Esophagus (tissue), 2 donors: ENCODE measurements around the gene MORN3. TPM values are rescaled to one million over a fixed set of nuclear protein-coding genes. Genes with fewer than 3 reads are reported as not detected.

Experiments
- H3K27ac ChIP-seq, 2 donors: one replicate each; pipeline ENCODE4 v1.5.1; 2013; ENCODE audit warnings: low read depth in 2 of 2, mild to moderate bottlenecking in 2 of 2, inconsistent platforms in 1 of 2, low read length in 1 of 2, moderate library complexity in 1 of 2
- H3K27me3 ChIP-seq, 2 donors: one replicate each; pipeline ENCODE4 v1.6.1; 2013; ENCODE audit warnings: low read length in 2 of 2, control low read depth in 1 of 2, mild to moderate bottlenecking in 1 of 2; ENCODE audit not compliant: insufficient read depth in 2 of 2, control insufficient read depth in 1 of 2
- H3K36me3 ChIP-seq, 2 donors: one replicate each; pipeline ENCODE4 v1.6.1; 2013; ENCODE audit warnings: low read length in 1 of 2; ENCODE audit not compliant: control insufficient read depth in 2 of 2, insufficient read depth in 2 of 2
- H3K4me1 ChIP-seq, 2 donors: one replicate each; pipeline ENCODE4 v1.6.1; 2013; ENCODE audit warnings: low read length in 1 of 2; ENCODE audit not compliant: control insufficient read depth in 2 of 2, insufficient read depth in 2 of 2
- H3K4me3 ChIP-seq, 2 donors: one replicate each; pipeline ENCODE4 v1.5.1; 2013; ENCODE audit warnings: low read length in 2 of 2, mild to moderate bottlenecking in 2 of 2, low read depth in 1 of 2, moderate library complexity in 1 of 2
- H3K9me3 ChIP-seq, 2 donors: one replicate each; pipeline ENCODE4 v1.6.1; 2013; ENCODE audit warnings: mild to moderate bottlenecking in 2 of 2, low read depth in 1 of 2, low read length in 1 of 2, moderate library complexity in 1 of 2; ENCODE audit not compliant: control insufficient read depth in 2 of 2, insufficient read depth in 1 of 2
- WGBS, 2 donors: extraction: QIAGEN DNeasy Blood & Tissue Kit; methylation state at CpG; one replicate each; pipeline ENCODE4 v1.1.7; 2013; 5-methylcytosine and 5-hydroxymethylcytosine counted together
- polyA plus RNA-seq, 2 donors: library from polyadenylated mRNA; stranded (reverse); fragments of 200-250 nt; gene quantifications; one replicate each; pipeline ENCODE4 v1.2.3, GENCODE V29; 2013
- donor health status: healthy with polysubstance abuse.
- donor health status: Bipolar disorder and iron deficiency.

MORN3 gene
- polyA plus RNA-seq, 2 donors: 0.12 to 0.13 TPM

DNA sequence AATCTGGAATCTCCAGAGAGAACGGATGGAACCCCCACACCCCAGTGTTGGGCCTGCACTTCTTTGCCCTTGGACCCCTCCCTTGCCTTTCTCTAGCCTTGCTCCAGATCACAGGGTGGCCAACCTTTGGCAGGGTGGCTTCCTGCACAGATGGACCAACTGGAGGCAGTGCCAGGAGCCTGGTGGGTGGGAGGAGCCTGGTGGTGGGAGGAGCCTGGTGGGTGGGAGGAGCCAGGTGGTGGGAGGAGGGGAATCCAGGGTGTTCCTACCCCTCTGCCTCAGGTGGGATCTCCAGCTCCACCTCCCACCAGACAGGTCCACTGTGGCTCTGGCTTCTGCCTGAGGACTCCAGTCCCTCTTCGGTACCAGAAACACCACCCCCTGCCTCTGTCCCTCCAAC lies 58.1 kb downstream of the MORN3 start:
- Histone ChIP-seq H3K36me3 (no peaks in the 10 kb centered on the region), H3K27me3 (no peaks in the 10 kb centered on the region), H3K4me3 (no peak overlapping the region), H3K27ac (peak overlapping the region in 1 of 2 donors; percentile 61), H3K9me3 (no peaks in the 10 kb centered on the region), H3K4me1 (peaks cover 0 to 2% of the 10 kb centered on the region in 2 donors)
- WGBS, 2 donors: 84 to 88% methylated on average over 2 of the region's 2 CpGs

DNA sequence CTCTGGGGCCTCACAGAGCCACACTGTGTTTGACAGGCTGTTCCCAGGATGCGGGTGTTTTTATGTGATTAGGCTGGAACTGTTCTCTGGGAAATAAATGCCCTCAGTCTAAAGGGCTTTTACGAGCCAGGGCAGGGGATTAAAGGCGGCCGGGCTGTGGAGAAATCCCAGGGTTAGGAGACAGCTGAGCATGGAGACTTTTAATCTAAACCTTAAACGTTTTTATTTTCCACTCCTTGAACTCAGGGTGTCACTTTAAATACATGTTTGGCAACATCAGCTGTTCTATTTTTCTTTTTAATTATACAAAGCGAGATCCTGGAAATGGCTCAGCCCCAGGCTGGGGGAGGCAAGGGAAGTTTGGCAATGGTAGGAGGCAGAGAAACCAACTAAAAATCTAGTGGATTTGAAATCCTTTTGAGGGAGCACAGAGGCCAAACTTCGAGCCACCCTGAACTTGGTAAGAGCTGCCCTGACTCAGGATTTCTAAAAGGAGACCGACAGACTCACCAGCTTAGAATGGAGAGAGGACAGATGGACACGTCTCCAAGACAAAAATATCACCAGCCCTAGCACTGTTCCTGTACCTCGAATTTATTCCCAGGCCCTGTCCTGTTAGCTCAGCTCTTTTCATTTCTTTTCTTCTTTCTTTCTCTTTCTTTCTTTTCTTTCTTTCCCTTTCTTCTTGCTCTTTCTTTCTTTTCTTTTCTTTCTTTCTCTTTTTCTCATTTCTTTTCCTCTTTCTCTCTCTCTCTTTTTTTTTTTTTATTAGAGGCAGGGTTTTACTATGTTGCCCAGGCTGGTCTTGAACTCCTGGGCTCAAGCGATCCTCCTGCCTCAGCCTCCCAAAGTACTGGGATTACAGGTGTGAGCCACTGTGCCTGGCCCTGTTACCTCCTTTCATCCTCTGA lies 59.0 kb downstream of the MORN3 start:
- 28 to 33% methylated on average over 11 of the region's 11 CpGs for WGBS, 2 donors
- Histone ChIP-seq H3K27me3 (no peaks in the 10 kb centered on the region), H3K9me3 (no peaks in the 10 kb centered on the region), H3K36me3 (no peaks in the 10 kb centered on the region), H3K4me1 (peaks cover 0 to 2% of the 10 kb centered on the region in 2 donors), H3K4me3 (no peak overlapping the region), H3K27ac (peak overlapping the region; percentile 47 to 61)

DNA sequence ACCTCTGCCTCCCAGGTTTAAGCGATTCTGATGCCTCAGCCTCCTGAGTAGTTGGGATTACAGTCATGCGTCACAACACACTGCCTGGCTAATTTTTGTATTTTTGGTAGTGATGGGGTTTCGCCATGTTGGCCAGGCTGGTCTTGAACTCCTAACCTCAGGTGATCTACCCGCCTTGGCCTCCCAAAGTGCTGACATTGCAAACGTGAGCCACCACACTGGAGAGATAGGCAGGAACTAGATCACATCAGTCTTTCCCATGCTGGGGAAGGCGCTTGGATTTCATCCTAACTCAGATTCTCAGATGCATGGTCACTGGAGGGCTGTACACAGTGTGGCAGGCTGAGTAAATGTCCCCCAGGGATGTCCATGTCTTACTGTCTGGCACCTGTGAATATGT lies 61.2 kb downstream of the MORN3 start:
- WGBS, 2 donors: 90 to 91% methylated on average over 6 of the region's 6 CpGs
- Histone ChIP-seq H3K27me3 (no peaks in the 10 kb centered on the region), H3K27ac (no peak overlapping the region), H3K9me3 (no peaks in the 10 kb centered on the region), H3K4me1 (peaks cover 0 to 2% of the 10 kb centered on the region in 2 donors), H3K4me3 (no peak overlapping the region), H3K36me3 (no peaks in the 10 kb centered on the region)

DNA sequence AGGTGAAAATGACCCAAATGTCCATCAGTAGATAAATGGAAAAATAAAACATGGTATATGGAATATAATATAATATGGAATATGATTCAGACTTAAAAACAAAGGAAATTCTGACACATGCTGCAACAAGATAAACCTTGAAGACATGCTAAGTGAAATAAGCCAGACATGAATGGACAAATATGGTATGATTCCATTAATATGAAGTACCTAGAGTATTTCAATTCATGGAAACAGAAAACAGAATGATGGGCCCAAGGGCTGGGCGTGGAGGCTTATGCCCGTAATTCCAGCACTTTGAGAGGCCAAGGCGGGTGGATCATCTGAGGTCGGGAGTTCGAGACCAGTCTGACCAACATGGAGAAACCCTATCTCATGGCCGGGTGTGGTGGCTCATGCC lies 65.9 kb downstream of the MORN3 start:
- WGBS, 2 donors: 67 to 71% methylated on average over 6 of the region's 6 CpGs
- H3K27me3 ChIP-seq: no peaks in the 10 kb centered on the region
- no peak overlapping the region for H3K4me3 ChIP-seq
- H3K27ac ChIP-seq: no peak overlapping the region
- no peaks in the 10 kb centered on the region for H3K9me3 ChIP-seq
- no peaks in the 10 kb centered on the region for H3K4me1 ChIP-seq
- no peaks in the 10 kb centered on the region for H3K36me3 ChIP-seq

DNA sequence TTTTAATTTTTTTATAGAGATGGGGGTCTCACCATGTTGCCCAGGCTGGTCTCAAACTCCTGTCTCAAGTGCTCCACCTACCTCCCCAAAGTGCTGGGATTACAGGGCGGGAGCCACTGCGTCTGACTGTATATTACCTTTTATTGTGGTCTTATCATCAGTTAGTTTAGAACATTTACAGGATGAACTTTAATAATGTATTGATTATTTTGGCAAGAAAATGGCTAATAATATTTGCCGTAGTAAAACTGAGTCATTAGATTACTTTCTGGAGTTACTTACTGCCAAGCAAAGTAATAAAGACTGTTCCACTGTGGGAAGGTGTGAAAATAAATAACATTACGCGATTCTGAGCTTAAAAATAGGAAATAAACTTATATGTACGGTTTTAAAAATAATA lies 66.7 kb downstream of the MORN3 start:
- Histone ChIP-seq H3K4me3 (no peak overlapping the region), H3K27ac (no peak overlapping the region), H3K36me3 (no peaks in the 10 kb centered on the region), H3K9me3 (no peaks in the 10 kb centered on the region), H3K4me1 (no peaks in the 10 kb centered on the region), H3K27me3 (no peaks in the 10 kb centered on the region)
- WGBS, 2 donors: 85 to 87% methylated on average over 6 of the region's 6 CpGs

DNA sequence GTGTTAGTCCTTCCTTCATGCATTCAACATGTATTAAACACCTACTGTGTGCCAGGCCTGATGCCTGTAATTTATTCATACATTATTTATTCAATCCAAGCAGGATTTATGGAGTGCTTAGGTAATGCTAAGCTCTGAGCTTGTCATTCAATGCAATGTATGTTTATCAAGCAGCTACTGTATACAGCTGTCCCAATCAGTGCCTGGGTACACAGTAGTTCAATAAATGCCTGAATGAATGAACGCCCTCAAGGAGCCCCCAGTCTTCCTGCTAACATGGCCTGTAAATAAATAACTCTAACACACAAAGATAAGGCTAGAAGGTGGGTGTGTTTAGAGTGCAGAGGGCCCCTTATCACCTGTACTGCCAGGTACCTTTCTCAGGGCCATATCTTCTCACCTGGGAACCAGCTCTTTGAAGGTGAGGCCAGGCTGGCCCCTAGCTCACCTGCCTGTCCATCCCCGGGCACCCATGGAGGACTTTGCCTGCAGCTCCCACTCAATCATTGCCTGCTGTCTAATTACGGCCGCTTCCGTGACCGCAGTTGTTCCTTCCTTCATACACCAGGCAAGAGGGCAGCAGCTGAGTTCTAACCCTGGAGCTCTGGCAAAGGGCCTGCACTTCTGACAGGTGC lies 68.6 kb downstream of the MORN3 start:
- no peak overlapping the region for H3K27ac ChIP-seq
- no peaks in the 10 kb centered on the region for H3K36me3 ChIP-seq
- 64 to 89% methylated on average over 6 of the region's 6 CpGs for WGBS, 2 donors
- H3K27me3 ChIP-seq: no peaks in the 10 kb centered on the region
- no peaks in the 10 kb centered on the region for H3K4me1 ChIP-seq
- no peaks in the 10 kb centered on the region for H3K9me3 ChIP-seq
- no peak overlapping the region for H3K4me3 ChIP-seq

Other genes starting within 250 kb of the MORN3 start
- 10 to 100 TPM; 15.7 to 23.5 TPM for gene KDM2B, start 88.6 kb downstream of the MORN3 start, polyA plus RNA-seq
- 1 to 10 TPM; 2.4 to 9.5 TPM for gene ORAI1, start 43.1 kb downstream of the MORN3 start, polyA plus RNA-seq
- 1 to 10 TPM; 1.9 to 5.1 TPM for gene TMEM120B, start 43.1 kb upstream of the MORN3 start, polyA plus RNA-seq
- gene RHOF, start 124.0 kb upstream of the MORN3 start, polyA plus RNA-seq: 1 to 10 TPM; 5.8 to 6.4 TPM
- 10 to 100 TPM in 1 of 2 donors, 1 to 10 TPM in 1; 7.7 to 12.8 TPM for gene SETD1B, start 134.4 kb upstream of the MORN3 start, polyA plus RNA-seq
- under 1 TPM; 0.29 to 0.31 TPM for gene HPD, start 189.2 kb upstream of the MORN3 start, polyA plus RNA-seq
- 10 to 100 TPM; 18.3 to 88.2 TPM for gene PSMD9, start 219.1 kb upstream of the MORN3 start, polyA plus RNA-seq
- gene CFAP251, start 248.9 kb upstream of the MORN3 start, polyA plus RNA-seq: under 1 TPM; 0.33 to 0.42 TPM